ENCODE data around the gene TUBB1. TPM values are rescaled to one million over a fixed set of nuclear protein-coding genes. Genes with fewer than 3 reads are reported as not detected.
A peak's percentile ranks its signal among the peaks of the same experiment; 100 is the strongest.

The TUBB1 gene
- total RNA-seq, 1 donor from 2014 or later, result not detected

DNA sequence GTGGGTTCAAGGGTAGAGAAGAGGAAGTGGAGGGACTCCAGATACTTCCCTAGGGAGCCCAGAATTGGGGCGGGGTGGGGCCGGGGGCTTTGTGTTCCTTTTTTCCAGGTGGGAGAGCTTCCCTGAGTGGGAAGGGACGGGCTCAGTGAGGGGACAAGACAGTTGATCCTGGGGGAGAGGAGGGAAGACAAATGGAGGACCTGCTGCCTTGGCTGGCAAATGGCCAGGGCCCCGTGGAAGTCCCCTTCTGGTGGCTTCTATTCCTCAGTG, 14.8 kb upstream of the TUBB1 start:
- DNase-seq (ENCODE audit: low spot score in 2 of 2), result peak in 1 of 2 donors; percentile 81
- Histone ChIP-seq H3K27me3 (no peaks in the 10 kb centered on the region), H3K9me3 (no peaks in the 10 kb centered on the region), H3K36me3 (peaks cover 22 to 26% of the 10 kb centered on the region in 2 donors), H3K27ac (peak overlapping the region; percentile 88), H3K4me3 (peak overlapping the region in 1 of 2 donors; percentile 73), H3K4me1 (peaks cover 11 to 27% of the 10 kb centered on the region in 2 donors)
- TF ChIP-seq, protein P1, sequence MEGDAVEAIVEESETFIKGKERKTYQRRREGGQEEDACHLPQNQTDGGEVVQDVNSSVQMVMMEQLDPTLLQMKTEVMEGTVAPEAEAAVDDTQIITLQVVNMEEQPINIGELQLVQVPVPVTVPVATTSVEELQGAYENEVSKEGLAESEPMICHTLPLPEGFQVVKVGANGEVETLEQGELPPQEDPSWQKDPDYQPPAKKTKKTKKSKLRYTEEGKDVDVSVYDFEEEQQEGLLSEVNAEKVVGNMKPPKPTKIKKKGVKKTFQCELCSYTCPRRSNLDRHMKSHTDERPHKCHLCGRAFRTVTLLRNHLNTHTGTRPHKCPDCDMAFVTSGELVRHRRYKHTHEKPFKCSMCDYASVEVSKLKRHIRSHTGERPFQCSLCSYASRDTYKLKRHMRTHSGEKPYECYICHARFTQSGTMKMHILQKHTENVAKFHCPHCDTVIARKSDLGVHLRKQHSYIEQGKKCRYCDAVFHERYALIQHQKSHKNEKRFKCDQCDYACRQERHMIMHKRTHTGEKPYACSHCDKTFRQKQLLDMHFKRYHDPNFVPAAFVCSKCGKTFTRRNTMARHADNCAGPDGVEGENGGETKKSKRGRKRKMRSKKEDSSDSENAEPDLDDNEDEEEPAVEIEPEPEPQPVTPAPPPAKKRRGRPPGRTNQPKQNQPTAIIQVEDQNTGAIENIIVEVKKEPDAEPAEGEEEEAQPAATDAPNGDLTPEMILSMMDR (IDR thresholded peaks at IDR 0.05), result no peak
- intact Hi-C loops (cut with DNase I), result no loop called here

DNA sequence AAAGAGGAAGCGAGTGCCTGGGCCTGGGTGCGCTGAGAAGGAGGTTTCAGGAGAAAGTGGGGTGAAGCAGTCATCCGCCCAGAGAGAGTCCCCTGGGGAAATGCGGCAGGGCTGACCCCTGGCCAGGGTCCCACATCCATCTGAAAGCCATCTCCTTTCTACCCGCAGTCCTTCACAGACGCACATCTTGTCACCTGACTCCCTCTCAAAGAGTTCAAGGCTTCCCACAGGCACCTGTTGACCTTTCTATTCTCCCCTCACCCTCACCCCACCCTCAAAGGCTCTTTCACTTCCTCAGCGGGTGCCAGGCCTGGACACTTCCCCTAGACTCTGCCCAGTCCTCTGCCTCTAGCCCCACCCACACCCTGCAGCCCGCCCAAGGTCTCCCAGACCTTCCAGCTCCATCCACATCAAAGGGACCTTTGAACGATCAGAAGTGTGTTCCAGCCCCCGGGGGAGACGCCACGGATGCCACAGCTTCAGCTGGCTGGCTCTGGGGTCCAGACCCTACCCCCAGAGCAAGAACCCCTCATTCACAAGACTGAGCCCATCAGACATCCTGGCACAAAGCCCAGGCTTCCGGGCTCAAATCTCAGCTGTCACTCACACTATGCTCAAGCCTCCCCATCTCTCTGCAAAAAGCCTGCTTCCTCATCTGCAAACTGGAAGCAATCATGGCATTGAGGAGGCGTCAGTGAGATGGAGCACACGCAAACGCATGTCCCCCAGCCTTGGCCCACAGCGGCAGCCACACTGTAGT, 14.3 kb upstream of the TUBB1 start:
- peak in 1 of 2 donors; percentile 79 for DNase-seq (ENCODE audit: low spot score in 2 of 2)
- TF ChIP-seq, protein P1 (IDR thresholded peaks at IDR 0.05), result no peak
- intact Hi-C loops (cut with DNase I), result loop anchor here (5.0 kb wide), 1 partner anchor 37 kb away; the partner anchor contains the start of gene PRELID3B
- H3K4me3 ChIP-seq, result peak overlapping the region; percentile 73 to 82
- no peaks in the 10 kb centered on the region for H3K9me3 ChIP-seq
- peak overlapping the region; percentile 88 for H3K27ac ChIP-seq
- H3K36me3 ChIP-seq, result peaks cover 19 to 23% of the 10 kb centered on the region in 2 donors
- peaks cover 11 to 27% of the 10 kb centered on the region in 2 donors for H3K4me1 ChIP-seq
- H3K27me3 ChIP-seq, result no peaks in the 10 kb centered on the region

DNA sequence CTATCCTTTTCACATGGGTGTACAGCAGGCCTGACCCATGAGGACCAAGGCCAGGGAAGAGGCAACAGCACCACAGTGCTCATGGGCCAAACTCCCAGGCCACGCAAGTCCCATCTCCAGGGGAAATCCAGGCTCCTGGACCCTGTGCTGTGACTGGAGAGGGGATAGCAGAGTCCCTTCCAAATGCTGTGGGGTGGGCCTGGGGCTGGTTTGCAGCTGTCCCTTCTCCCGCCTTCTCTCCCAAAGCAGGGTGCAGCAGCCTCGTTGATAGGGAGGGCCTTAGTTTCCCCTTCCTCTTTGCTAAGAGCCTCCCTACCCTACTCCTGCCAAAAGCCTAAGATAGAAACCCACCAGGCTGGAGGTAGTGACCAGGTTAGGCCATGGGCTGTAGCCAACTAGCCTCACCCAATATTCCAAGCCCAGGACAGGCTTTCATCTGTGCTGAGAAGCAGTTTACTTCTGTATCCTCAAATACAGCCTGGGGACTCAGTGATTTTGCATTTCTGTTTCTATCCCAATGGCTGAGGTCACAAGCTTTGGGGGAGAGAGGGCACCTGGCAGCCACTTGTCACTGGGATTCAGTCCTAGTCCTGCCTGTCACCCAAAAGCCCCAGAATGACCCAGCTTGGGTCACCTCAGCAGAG, 13.6 kb upstream of the TUBB1 start:
- no peaks in the 10 kb centered on the region for H3K9me3 ChIP-seq
- TF ChIP-seq, protein P1 (IDR thresholded peaks at IDR 0.05), result no peak
- H3K4me3 ChIP-seq, result peak overlapping the region; percentile 73 to 82
- intact Hi-C loops (cut with DNase I), result loop anchor here (2.0 to 5.0 kb wide), 3 partner anchors 25 to 37 kb away; partner anchors contain the start of genes NELFCD and PRELID3B
- no peaks in the 10 kb centered on the region for H3K27me3 ChIP-seq
- DNase-seq (ENCODE audit: low spot score in 2 of 2), result peak in 1 of 2 donors; percentile 58
- peaks cover 14 to 33% of the 10 kb centered on the region in 2 donors for H3K4me1 ChIP-seq
- H3K27ac ChIP-seq, result peak overlapping the region; percentile 88
- peaks cover 14 to 16% of the 10 kb centered on the region in 2 donors for H3K36me3 ChIP-seq

DNA sequence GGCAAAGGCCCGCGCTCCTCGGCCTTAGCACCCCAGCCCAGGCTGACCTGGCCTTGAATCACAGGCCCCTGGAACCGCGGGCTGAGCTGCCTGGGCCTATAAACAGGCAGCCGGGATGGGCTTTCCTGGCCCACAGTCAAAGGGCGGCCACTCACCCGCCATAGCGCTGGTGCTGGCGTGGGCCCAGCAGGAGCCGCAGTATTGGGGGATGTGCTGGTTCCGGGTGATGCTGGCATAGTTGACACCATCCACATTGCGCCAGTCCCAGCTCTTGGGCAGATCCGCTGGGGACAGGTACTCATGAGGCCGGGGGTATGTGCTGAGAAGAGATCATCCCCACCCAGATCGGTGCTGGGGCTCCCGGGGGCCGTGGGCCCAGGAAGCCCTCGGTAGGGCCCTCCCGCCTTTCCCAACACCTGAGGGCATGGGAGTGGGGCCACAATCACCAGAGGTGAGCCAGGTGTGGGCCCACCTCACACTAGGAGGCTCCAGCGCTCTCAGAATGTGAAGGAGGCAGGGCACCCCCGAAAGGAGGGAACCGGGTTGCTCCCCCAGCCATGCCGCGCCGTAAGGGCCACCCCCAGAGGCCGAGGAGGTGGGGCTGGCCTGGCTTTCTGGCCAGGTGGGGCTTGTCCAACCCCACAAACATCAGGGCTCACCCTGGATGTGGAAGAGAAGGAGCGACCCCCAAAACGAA, 12.9 kb upstream of the TUBB1 start:
- Histone ChIP-seq H3K36me3 (peaks cover 9% of the 10 kb centered on the region in 2 donors), H3K27me3 (no peaks in the 10 kb centered on the region), H3K9me3 (no peaks in the 10 kb centered on the region), H3K4me3 (peak overlapping the region; percentile 73 to 82), H3K4me1 (peaks cover 16 to 37% of the 10 kb centered on the region in 2 donors), H3K27ac (peak overlapping the region; percentile 88)
- intact Hi-C loops (cut with DNase I), result loop anchor here (2.0 to 5.0 kb wide), 3 partner anchors 24 to 36 kb away; partner anchors contain the start of genes NELFCD and PRELID3B
- peak in 1 of 2 donors; percentile 66 for DNase-seq (ENCODE audit: low spot score in 2 of 2)
- TF ChIP-seq, protein P1 (IDR thresholded peaks at IDR 0.05), result no peak

DNA sequence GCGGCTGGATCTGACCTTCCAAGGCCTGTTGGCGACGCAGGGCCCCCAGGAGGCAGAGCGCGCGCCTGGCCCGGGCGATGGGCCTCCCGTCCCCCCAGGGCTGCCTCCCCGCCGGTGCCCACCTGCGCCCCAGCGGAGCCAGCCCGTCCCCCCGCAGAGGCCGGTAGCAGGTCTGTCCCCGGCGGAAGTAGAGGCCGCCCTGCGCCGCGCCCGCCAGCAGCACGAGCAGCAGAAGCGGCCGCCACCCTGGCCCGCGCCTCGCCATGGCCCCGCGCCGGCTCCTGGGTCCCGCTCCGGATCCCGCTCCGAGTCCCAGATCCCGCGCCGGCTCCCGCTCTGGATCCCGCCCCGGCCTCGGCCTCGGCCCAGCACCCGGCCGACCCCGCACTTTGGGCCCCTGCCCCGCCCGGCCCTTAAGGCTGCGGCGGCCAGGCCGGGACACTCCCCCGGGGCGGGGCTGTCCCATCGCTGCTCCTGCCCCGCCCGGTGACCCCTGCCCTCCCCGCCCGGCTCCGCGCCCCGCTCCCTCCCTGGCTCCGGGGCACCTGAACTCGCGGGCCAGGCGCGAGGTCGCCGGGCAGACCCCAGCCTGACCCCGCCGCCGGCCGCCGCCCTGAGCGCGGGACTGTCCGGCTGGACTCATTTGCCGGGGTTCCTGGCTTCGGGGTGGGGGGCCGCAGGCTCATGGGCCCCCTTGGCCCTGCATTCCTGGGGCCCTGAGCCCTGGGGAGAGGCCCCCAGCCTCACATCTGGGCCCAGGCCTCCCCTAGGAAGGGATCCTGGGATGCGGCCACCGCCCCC, 12.2 kb upstream of the TUBB1 start, which contains the start of gene CTSZ:
TSS of gene CTSZ (minus strand) at position 391 of the 801 bp plus-strand sequence. CDS start at position 265, 126 bp downstream.
- TF ChIP-seq, protein P1 (IDR thresholded peaks at IDR 0.05), result no peak
- intact Hi-C loops (cut with DNase I), result loop anchor here (1.0 to 5.0 kb wide), 4 partner anchors 24 to 99 kb away; partner anchors contain the start of genes NELFCD and PRELID3B
- peaks cover 2% of the 10 kb centered on the region in 2 donors for H3K36me3 ChIP-seq
- peak in 1 of 2 donors; percentile 73 for DNase-seq (ENCODE audit: low spot score in 2 of 2)
- H3K27ac ChIP-seq, result peak within 1 kb of the TSS; percentile 88
- H3K27me3 ChIP-seq, result no peaks in the 10 kb centered on the region
- H3K4me1 ChIP-seq, result peaks cover 16 to 38% of the 10 kb centered on the region in 2 donors
- no peaks in the 10 kb centered on the region for H3K9me3 ChIP-seq
- peak within 1 kb of the TSS; percentile 73 to 82 for H3K4me3 ChIP-seq

All from ascending aorta (tissue), 2 donors.